Activated gamma-delta T cell treated with Interleukin-2 at 50 U/mL for 16 hours (primary cell): ENCODE results near the gene PPFIA4.

Source experiments
- DNase-seq: peaks from one replicate; pipeline ENCODE4 v3.0.0-alpha.2; 2020

The PPFIA4 gene

DNA sequence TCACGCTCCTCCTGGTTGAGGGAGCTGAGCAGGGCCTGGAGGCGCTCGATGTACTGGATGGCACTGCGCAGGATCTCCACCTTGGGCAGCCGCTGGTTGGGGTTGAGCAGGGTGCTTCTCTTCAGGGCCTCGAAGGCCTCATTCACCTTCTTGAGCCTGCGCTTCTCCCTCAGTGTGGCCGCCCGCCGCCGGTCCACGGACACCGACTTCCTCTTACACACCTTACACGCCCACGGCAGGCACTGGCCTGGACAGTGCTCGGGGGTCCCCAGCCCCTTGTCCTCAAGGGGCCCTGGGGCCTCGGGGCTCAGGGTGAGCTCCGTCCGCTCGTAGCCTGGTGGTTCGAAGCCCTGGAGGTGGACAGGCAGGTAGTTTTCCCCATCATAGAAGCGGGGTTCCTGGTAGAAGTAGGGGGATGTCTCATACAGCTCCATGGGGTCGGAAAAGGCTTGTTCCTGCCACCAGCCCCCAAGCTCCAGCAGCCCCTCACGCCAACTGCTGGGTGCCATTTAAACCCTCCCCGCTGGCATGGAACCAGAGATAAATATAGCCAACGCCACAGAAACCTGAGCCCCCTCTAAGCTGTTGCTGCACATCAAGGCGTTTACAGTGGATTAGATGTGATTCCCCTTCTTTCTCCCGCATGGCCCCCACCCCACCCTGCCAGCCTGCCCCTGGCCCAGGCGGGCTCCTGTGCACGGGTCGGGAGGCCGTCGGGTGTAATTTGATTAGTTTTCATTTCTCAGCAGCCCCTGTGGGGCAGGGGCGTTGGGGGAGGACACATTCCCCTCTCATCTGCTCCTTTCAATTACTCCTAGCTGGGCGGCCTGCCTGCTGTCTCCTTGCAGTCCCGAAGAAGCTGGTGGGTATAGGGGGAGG, 59.5 kb downstream of the PPFIA4 start, which contains the start of gene MYOG:
TSS of gene MYOG (minus strand) at position 485 of the 879 bp plus-strand sequence. CDS start at position 434, 51 bp downstream.
- DNase-seq: no peak

- DNase-seq: no peak
Observed at GRCh38 chr1:203086992-203087763, 60.9 kb downstream of the PPFIA4 start.

GRCh38 chr1:203088441-203088840, 62.1 kb downstream of the PPFIA4 start:
- DNase-seq: no peak

DNA sequence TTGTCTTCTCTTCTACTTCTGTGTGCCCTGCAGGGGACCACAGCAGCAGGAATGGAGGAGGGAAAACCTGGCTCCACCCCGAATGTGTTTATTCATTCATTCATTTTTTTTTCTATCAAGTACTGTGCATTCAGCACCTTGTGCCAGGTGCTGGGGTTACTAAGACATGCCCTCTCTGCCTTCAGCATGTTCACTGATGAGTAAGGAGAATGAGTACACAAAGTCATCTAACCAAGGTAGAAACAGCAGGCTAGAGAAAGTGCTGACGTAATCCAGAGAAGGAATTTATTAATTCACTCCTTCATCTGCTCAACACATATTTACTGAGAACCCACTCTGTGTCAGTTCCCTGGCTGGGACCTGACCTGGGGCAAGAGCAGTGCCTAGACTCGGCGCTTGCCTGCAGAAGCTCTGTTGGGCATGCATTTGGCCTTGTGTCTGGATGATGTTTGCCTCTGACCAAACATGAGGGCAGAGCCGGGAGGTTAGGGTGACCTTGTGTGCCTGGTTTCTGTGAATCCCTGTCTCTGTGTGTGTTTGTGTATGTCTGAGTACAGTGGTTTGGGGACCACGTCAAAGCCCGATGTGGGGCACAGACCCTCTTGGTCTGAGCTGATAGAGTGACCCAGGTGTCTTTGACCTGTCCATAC, 62.8 kb downstream of the PPFIA4 start:
- no peak for DNase-seq

DNA sequence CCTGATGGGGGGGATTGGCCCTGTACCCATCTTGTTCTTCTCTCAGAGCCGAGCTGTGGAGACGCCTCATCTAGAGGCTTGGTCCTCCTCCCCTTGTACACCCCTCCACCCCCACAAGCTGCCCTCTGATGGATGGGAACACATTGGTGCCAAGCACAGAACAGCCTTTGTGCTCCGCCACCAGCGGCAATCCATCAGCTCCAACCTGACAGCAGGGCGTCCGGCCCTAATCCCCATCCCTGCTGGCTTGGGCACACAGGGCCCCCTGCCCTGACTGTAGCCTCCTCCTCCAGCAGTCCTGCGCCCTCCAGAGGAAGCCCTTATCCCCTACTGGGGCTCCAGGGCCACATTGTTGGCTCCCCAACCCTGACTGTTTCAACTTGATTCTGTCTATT, 63.4 kb downstream of the PPFIA4 start:
- DNase-seq: no peak

GRCh38 chr1:203090421-203091198, 64.3 kb downstream of the PPFIA4 start:
- DNase-seq: no peak

GRCh38 chr1:203091199-203091477, 64.8 kb downstream of the PPFIA4 start:
- DNase-seq: no peak

DNA sequence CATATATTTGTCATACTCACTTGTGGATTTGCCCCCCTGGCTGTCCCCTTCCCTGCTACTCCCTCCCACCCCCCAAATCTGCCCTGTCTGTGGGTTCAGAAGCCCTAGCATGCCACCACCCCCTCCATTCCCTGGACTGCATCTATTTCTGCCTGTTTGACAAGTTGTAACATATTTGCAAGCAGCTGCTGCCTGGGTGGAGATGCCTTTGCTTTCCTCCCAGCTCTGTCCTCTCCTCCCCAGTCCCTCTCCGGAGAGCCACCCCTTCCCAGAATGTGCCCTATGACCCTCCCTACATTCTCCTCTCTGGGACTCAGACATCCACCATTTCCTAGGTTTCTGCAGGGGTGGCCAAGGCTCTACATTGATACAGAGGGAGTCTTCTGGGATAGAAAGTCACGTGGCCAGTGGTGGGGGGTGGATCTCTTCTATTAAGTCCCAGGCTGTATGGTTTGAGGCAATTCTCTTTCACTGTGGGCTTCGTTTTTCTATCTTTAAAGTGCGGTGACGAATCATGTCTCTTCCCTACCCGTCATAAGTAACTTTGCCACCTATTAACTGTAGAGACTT, 65.6 kb downstream of the PPFIA4 start:
- DNase-seq: no peak

GRCh38 chr1:203093754-203094410, 67.6 kb downstream of the PPFIA4 start:
- DNase-seq: no peak

- no peak for DNase-seq
Observed at GRCh38 chr1:203095061-203095690, 68.9 kb downstream of the PPFIA4 start.

DNA sequence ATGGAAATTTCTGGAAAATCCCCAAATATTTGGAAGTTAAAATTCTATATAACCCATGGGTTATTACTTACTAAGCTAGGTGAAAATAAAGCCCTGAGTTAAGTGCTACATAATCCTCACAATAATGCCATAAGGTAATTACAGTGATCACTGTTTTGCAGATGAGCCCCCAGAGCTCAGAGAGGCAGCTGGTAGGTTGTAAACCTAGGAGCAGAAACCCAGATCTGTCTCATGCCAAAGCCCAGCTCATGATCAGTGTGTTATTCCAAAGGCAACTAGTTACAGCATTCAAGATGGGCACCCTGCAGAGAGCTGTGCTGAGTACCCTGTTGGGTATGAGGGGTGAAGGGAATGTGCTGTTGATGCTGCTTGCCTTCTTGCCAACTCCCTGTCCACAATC, 70.3 kb downstream of the PPFIA4 start:
- DNase-seq: no peak

- no peak for DNase-seq
Observed at GRCh38 chr1:203097001-203097400, 70.7 kb downstream of the PPFIA4 start.

- DNase-seq: no peak
Observed at GRCh38 chr1:203098445-203098844, 72.2 kb downstream of the PPFIA4 start.

GRCh38 chr1:203098914-203099520, 72.7 kb downstream of the PPFIA4 start:
- DNase-seq: no peak

GRCh38 chr1:203099805-203100515, 73.7 kb downstream of the PPFIA4 start:
- DNase-seq: no peak

DNA sequence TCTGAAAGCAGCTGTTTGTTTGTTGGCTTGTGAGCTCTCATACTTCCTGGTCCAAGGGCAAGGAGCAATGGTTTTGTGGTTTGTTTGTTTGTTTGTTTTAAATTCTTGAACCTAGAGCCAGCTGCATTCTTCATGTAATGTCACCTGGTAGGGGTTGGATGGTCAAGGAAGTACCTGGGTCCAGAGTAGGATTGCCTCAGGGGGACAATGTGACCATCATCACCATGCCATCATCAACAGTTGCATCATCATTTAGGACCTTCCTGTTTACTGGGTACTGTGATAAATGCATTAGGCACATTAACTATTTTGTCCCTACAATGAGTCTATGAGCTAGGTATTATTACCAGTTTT, 74.2 kb downstream of the PPFIA4 start:
- no peak for DNase-seq

DNA sequence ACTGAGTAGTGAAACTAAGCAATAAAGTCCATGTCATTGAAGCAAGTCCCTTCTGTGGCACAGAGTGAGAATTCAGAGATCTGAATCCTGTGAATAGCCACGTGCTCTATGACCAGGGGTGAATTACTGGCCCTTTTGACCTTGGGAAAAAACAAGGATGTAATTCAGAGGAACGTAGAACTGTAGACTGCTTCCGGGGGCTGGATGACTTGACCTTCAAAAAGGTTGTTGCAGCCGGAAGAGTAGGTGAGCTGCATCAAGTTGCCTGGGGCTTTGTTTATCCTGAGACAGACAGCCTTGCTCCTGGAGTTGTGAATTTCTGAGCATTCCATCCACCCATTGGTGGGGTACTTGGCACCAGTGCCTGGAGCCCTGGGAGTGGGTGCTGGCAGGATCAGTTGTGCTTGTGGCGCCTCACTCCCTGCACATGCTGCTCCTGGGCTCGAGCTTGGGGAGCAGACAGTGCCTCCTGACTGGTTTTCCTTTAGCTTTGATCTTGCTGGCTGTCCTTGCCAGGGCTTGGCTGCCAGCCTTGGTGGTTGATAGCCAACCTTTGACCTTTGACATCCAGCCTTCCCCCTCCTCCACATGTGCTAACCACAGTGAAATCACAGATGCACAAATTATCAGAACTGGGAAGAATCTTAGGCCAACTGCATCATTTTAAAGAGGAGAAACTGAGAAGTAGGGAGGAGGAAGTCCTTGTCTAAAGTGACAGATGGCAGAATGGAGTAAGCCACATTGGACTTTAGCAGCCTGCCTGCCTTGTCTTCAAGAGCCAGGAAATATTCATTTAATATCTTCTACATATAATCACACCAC, 75.7 kb downstream of the PPFIA4 start:
- DNase-seq: no peak

GRCh38 chr1:203103216-203103615, 76.9 kb downstream of the PPFIA4 start:
- DNase-seq: no peak

- no peak for DNase-seq
Observed at GRCh38 chr1:203103829-203104495, 77.7 kb downstream of the PPFIA4 start.
